ENCODE measurements around the gene USP15. TPM values are rescaled to one million over a fixed set of nuclear protein-coding genes. Genes with fewer than 3 reads are reported as not detected.

The USP15 gene
- total and polyA plus RNA-seq, 2 of the 4 experiments (the other 2 are of a cell fraction): 28.5 to 49.6 TPM

GRCh38 chr12:62263232-62263631 is 3.0 kb downstream of the USP15 start:
- Histone ChIP-seq H2AK5ac (ENCODE audit: low read depth, low read length) (no peak overlapping the region), H3K56ac (ENCODE audit: extremely low read depth, insufficient read depth, low read length) (no peak overlapping the region), H3K9me3 (ENCODE audit: control insufficient read depth, insufficient read depth, low read length) (no peaks in the 10 kb centered on the region), H2BK5ac (ENCODE audit: low read depth, low read length, poor library complexity, severe bottlenecking) (no peak overlapping the region), H3K36me3 (ENCODE audit: control insufficient read depth, insufficient read depth, low read length) (no peaks in the 10 kb centered on the region), H2AFZ (replicated peaks; ENCODE audit: low read length, poor library complexity) (no peak overlapping the region), H3K23ac (ENCODE audit: low read depth, low read length) (no peak overlapping the region), H3K4me2 (ENCODE audit: low read depth, low read length) (no peak overlapping the region), H3K27me3 (ENCODE audit: control insufficient read depth, insufficient read depth, low read length) (no peaks in the 10 kb centered on the region), H3K9ac (ENCODE audit: low read depth, low read length) (no peak overlapping the region), H3K18ac (ENCODE audit: low read depth, low read length) (no peak overlapping the region), H2BK15ac (ENCODE audit: low read depth, low read length) (no peak overlapping the region), H3K9me1 (ENCODE audit: insufficient read depth, low read length) (no peaks in the 10 kb centered on the region; the same call in 1 of the 2 replicates), H4K20me1 (ENCODE audit: insufficient read depth, low read length) (peaks cover 10% of the 10 kb centered on the region; the same call in 1 of the 2 replicates), H2BK120ac (ENCODE audit: low read depth, low read length) (no peak overlapping the region), H4K5ac (ENCODE audit: low read depth, low read length) (no peak overlapping the region), H4K8ac (ENCODE audit: low read depth in 2 of 2, low read length in 2 of 2) (no peak overlapping the region), H3K4me3 (ENCODE audit: insufficient read depth, low read depth, low read length) (no peak overlapping the region), H2AK9ac (replicated peaks; ENCODE audit: low read depth, low read length, poor library complexity) (no peak overlapping the region), H3K4ac (ENCODE audit: low read depth, low read length) (no peak overlapping the region), H4K91ac (ENCODE audit: insufficient read depth, low read depth, low read length) (no peak overlapping the region), H3K27ac (ENCODE audit: insufficient read depth, low read length) (no peak overlapping the region), H3K4me1 (ENCODE audit: control insufficient read depth, insufficient read depth, low read length) (peaks cover 6% of the 10 kb centered on the region), H3K14ac (replicated peaks; ENCODE audit: low read depth, low read length) (no peak overlapping the region), H3K79me1 (ENCODE audit: low read depth in 1 of 2, low read length in 2 of 2) (peaks cover 0 to 35% of the 10 kb centered on the region in 2 experiments; a peak in 2 of 4 replicates), H2BK20ac (ENCODE audit: low read depth, low read length) (no peak overlapping the region)
- BruUV-seq (replicated peaks): no TSS peak
- no CpG with 5 or more reads among the region's 2 CpGs for WGBS, 2 experiments (ENCODE audit: extremely low coverage in 2 of 2, insufficient read length in 1 of 2)
- dilution Hi-C loops (cut with HindIII; ENCODE audit: low sequenced_read_pairs, unreplicated experiment) (no loop called here), intact Hi-C loops (cut with micrococcal nuclease) (loop anchor here (10.0 kb wide), 2 partner anchors 132 to 532 kb away; no protein-coding TSS in a partner anchor), in situ Hi-C loops (cut with MboI; ENCODE audit: low sequenced_read_pairs) (loop anchor here (10.0 kb wide), 1 partner anchor 532 kb away; no protein-coding TSS in a partner anchor)
- ChIA-PET POLR2A (ENCODE audit: unreplicated experiment) (no interaction called here), CTCF (no interaction called here)
- TF ChIP-seq RAD21 (IDR thresholded peaks at IDR 0.05; ENCODE audit: low read length): no peak
- TF ChIP-seq MAZ (IDR thresholded peaks at IDR 0.05; ENCODE audit: borderline replicate concordance, low read depth, low read length): no peak
- no peak for TF ChIP-seq CHD1 (IDR thresholded peaks at IDR 0.05; ENCODE audit: low read depth, low read length)
- no peak for TF ChIP-seq CTCF (conservative IDR thresholded peaks at IDR 0.05; ENCODE audit: low read depth, low read length)
- no peak for TF ChIP-seq CEBPB (IDR thresholded peaks at IDR 0.05; ENCODE audit: low read depth, low read length)
- no peak for TF ChIP-seq RFX5 (IDR thresholded peaks at IDR 0.05; ENCODE audit: low read depth, low read length)
- no peak for TF ChIP-seq ELK1 (IDR thresholded peaks at IDR 0.05; ENCODE audit: borderline replicate concordance, low read depth, low read length)
- TF ChIP-seq MXI1 (IDR thresholded peaks at IDR 0.05; ENCODE audit: borderline replicate concordance, low read depth, low read length): no peak
- TF ChIP-seq SMC3 (IDR thresholded peaks at IDR 0.05; ENCODE audit: low read depth, low read length): no peak
- no peak for TF ChIP-seq MAFK (IDR thresholded peaks at IDR 0.05; ENCODE audit: low read depth, low read length)
- TF ChIP-seq BHLHE40 (IDR thresholded peaks at IDR 0.05; ENCODE audit: low read depth, low read length): no peak
- TF ChIP-seq FOS (IDR thresholded peaks at IDR 0.05; ENCODE audit: low read depth, low read length): no peak
- no peak for TF ChIP-seq NFE2L2 (IDR thresholded peaks at IDR 0.05; ENCODE audit: low read depth, low read length)
- no peak for TF ChIP-seq USF2 (IDR thresholded peaks at IDR 0.05; ENCODE audit: low read depth, low read length)
- TF ChIP-seq RCOR1 (IDR thresholded peaks at IDR 0.05; ENCODE audit: insufficient replicate concordance, low read length): no peak
- TF ChIP-seq POLR2A (IDR thresholded peaks at IDR 0.05; ENCODE audit: low read depth, low read length): no peak
- ATAC-seq (ENCODE audit: low read depth): no peak
- DNase-seq: no peak

Data from IMR-90 (cell line).